HG03342 (cell line): Measurements from ENCODE around the gene SNTB2.

Source experiments
- ATAC-seq: cut with Tn5 transposase; IDR thresholded peaks from one replicate; pipeline ENCODE4 v1.9.1; 2021; ENCODE audit warnings: mild to moderate bottlenecking, moderate library complexity; ENCODE audit not compliant: unreplicated experiment

The SNTB2 gene

DNA sequence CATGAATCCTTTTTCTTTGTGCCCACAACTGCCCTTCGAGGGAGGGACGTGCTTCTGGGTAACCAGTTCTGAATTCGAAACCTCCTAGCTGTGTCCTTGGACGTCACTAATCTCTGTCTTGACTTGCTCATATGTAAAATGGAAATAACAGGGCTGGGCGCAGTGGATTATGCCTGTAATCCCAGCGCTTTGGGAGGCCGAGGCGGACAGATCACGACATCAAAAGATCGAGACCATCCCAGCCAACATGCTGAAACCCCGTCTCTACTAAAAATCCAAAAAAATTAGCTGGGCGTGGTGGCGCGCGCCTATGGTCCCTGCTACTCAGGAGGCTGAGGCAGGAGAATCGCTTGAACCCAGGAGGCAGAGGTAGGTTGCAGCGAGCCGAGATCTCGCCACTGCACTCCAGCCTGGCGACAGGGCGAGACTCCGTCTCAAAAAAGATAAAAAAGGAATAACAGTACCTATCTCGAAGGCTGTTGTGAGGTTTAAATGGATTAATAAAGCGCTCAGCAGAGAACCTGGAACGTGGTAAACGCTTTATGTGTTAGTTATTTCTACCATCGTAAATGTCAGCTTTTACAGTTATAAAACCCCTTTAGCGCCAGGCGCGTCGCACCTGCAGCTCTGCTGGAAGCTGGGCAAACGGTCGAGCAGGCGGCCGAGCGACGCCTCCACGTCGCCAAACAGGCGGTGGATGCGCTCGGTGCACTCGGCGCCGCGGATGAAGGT lies 151.8 kb downstream of the SNTB2 start:
- no peak for ATAC-seq

DNA sequence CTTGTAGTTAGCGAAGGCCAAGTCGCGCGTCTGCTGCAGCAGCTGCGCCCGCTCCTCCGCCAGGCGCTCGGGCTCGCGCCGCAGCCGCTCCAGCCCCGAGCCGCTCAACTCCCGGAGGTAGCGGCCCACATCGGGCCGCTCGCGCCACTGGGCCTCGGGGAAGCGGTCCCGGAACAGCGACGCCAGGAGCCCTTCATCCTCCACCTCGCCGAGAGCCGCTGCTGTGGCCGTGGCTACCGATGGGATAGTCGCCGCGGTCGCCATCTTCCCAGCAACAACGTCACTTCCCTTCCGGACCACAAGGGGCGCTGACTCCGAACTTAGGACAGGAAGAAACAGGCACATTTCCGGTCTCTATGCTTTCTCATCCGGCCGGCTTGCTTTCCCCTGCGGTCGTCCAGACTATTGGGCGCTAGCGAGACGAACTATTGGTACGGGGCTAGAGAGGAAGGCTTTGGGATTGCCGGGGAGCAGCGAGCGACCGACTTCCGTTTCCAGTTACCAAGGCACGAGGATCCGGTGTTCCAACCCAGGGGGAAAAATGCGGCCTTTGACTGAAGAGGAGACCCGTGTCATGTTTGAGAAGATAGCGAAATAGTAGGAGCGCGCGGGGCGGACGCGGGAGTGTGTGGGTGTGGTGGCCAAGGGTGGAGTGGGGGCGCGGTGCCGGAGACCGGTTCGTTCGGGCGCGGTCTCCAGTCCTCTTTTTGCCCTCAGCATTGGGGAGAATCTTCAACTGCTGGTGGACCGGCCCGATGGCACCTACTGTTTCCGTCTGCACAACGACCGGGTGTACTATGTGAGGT lies 152.5 kb downstream of the SNTB2 start, which contains the start of the genes COG8 and NIP7:
TSS of gene COG8 (minus strand) at position 276 of the 806 bp plus-strand sequence. CDS start at position 264, 12 bp downstream.
TSS of gene NIP7 (plus strand) at position 484 of the 806 bp plus-strand sequence. CDS start at position 542, 58 bp downstream.
- peak; percentile 92 for ATAC-seq

DNA sequence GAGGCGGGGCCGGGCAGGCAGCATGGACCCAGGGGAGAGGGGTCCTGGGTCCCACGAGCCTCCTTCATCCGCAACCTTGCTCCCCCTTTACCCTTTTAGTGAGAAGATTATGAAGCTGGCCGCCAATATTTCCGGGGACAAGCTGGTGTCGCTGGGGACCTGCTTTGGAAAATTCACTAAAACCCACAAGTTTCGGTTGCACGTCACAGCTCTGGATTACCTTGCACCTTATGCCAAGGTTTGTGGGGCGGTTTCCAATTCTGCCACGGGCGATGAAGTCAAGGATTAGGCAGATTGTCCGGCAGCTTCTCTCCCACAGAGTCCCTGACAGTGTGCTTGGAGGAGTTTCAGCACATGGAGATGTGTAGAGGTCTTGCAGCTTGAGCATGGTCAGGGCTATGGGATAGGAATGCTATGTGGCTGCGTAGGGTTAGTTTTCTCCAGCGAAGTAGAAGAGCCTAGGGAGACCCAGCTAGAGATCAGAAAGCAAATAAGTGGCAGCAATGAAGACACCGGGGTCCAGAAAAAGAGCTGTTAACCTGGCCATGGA lies 153.2 kb downstream of the SNTB2 start:
- ATAC-seq, result no peak

DNA sequence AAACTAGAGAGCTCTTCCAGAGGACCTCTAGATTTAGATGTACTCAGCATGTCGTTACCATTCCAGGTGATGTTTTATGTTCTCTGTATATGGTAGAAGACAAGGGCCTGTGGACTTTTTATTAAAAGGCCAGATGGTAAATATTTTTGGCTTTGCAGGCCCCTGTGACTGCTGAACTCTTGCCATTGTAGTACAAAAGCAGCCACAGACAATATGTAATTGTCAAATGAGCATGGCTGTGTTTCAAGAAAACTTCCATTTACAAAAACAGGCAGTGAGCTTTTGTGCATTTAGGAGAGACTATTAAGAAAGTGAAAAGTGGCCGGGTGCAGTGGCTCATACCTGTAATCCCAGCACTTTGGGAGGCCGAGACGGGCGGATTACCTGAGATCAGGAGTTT lies 157.2 kb downstream of the SNTB2 start:
- no peak for ATAC-seq

DNA sequence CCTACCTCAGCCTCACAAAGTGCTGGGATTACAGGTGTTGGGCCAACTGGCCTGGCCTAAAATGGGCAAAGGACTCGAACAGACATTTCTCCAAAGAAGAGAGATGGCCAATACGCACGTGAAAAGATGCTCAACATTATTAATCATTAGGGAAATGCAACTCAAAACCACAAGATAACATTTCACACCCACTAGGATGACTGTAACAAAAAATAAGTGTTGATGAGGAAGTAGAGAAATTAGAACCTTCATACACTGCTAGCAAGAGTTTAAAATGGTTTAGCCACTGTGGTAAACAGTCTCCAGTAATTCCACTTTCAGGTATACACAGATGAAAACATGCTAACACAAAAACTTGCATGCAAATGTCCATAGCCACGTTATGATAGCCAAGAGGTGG lies 159.0 kb downstream of the SNTB2 start:
- no peak for ATAC-seq

DNA sequence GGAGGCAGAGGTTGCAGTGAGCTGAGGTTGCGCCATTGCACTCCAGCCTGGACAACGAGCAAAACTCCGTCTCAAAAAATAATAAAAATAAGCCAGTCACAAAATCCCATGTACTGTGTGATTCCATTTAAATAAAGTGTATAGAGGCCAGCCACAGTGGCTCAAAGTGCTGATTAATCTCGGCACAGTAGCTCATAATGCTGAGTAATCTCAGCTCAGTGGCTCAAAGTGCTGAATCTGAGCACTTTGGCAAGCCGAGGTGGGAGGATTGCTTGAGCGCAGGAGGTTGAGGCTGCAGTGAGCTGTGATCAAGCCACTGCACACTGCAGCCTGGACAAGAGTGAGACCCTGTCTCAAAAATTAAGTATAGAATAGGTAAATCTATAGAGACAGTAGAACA lies 159.7 kb downstream of the SNTB2 start:
- no peak for ATAC-seq

DNA sequence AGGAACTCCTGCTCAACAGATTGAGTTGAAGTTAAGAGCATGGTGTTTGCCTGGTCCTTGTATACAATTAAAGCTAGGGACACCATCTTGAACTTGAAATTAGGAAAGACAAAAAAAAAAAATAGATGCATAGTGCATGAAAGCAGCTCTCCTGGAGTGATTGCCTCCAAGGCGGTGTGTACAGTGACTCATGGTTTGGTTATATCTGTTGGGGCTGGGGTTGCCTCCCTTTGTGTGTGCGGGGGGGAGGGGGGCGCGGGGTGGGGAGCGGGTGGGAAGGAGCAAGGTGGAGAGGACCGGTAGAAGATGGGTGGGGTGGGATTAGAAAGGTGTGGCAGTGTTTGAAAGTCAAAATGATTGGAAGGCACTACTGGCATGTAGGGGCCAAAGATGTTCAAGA lies 161.3 kb downstream of the SNTB2 start:
- ATAC-seq, result no peak

DNA sequence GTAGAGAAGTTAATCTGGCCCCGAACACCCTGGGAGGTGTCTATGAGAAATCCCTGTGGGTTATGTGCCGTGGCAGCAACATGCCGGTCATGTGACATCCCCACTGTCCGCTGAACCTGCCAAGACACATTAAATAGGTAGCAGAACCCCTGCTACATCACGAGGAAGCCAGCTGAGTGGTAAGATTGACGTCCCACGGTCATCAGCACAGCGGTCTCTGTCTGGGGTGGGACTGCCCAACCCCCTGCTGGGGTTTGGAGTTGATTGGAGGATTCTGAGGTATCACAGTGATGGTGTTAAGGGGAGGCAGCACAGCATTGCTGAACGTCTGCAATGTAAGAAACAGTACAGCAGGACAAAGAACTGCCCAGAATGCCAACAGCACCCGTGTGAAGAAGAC lies 162.6 kb downstream of the SNTB2 start:
- no peak for ATAC-seq

DNA sequence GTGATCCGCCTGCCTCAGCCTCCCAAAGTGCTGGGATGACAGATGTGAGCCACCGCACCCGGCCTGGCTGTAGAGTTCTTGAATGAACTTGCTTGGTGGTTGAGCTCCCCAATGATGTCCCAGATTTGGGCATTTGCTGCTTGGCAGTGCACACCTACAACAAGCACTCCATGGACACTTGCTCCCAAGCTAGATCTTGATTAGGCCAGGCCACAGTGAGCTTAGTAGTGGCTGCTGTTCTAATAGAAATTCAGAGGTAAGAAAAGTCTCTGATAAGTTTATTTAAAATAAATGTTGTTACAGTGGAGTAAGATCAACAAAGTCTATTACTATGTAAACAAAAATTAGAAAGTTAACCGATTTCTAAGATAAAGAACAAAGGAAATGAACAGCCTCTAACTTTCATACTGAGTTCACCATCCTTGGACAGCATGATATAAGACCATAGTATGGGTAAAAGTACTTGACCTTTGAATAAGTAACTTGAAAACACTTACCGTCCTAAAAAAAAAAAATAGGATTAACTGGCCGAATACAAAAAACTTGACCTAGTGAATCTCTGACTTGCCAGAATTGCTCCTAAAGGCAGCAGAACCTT lies 163.7 kb downstream of the SNTB2 start:
- ATAC-seq, result no peak

DNA sequence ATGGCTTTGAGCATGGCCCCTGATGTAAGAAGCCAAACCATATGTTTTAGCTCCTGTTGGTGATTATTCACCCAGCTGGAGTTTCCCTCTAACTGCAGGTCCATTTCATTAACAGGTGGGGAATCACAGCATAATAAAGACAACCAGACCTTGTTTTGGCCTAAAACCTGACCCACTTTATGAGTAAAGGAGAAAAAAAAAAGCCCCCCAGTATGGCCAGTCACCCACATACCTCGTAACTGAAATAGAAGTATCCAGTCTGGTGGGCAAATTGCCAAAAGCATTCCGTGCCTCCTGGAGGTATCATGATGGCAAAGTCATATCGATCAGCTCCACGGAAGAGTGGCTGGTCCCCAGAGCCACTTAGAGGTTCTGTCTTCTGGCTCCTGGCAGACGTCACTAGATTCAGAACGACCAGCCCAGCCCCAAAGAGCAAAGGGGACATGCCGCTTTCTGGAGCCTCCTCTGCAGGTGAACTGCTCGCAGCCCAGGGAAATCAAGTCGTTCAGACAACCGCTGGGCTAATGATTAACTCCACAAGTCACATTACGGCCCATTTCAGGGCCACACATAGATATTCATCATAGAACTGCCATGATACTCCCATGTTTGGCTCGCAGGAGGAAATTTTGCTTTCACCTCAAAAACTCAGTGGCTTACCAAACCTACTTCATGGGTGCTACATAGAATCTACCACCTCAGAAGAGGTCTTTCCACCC lies 164.5 kb downstream of the SNTB2 start, which contains the start of gene TMED6:
TSS of gene TMED6 (minus strand) at position 478 of the 719 bp plus-strand sequence. CDS start at position 445, 33 bp downstream.
- ATAC-seq, result no peak
